Measurements from ENCODE around the gene RBM3.

The RBM3 gene

DNA sequence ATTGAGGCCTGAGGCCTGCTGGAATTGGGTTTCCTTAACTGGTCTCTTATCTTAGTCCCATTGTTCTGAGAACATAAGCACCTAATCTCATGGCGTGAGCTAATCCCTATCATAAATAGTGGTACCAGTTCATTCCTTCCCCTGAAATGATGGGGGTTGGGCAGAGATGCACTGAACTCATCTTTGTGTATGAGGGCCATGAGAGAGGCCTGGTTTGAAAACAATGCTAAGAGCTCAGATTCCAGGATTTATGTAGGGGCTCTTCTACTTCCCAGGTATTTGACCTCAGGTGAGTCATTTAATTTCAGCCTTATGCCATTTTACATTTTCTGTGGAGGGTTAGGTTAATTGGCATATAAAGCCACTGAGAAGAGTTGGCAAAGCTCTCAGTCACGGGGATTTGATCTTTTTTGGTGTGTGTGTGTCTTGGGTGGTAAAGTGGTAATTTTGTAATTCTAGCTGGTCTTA is 4.4 kb downstream of the RBM3 start:
- TF ChIP-seq, protein P1, sequence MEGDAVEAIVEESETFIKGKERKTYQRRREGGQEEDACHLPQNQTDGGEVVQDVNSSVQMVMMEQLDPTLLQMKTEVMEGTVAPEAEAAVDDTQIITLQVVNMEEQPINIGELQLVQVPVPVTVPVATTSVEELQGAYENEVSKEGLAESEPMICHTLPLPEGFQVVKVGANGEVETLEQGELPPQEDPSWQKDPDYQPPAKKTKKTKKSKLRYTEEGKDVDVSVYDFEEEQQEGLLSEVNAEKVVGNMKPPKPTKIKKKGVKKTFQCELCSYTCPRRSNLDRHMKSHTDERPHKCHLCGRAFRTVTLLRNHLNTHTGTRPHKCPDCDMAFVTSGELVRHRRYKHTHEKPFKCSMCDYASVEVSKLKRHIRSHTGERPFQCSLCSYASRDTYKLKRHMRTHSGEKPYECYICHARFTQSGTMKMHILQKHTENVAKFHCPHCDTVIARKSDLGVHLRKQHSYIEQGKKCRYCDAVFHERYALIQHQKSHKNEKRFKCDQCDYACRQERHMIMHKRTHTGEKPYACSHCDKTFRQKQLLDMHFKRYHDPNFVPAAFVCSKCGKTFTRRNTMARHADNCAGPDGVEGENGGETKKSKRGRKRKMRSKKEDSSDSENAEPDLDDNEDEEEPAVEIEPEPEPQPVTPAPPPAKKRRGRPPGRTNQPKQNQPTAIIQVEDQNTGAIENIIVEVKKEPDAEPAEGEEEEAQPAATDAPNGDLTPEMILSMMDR (IDR thresholded peaks at IDR 0.05; ENCODE audit: low read depth, low read length) = no peak
- no peak overlapping the region for H3K4me3 ChIP-seq (ENCODE audit: low read depth, low read length)

DNA sequence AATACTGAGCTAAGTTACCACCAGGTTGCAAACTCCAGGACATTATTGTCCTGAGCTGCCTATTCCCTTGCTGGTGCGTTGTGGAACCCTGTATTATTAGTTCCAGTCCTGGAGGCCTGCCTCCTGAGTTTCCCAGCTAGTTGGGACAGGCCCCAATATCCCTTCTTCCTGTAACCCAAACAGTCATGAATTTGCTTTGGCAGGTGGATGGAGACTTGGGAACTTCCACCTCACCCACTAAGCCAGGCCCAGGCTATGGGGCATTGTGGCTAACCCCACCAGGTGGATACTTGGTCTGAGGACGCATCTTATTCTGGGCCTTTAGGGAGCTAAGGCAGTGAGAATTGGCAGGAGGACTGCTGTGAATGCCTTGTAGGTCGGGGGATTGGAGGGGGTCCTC is 5.0 kb downstream of the RBM3 start:
- H3K4me3 ChIP-seq (ENCODE audit: low read depth, low read length) = no peak overlapping the region
- TF ChIP-seq, protein P1 (IDR thresholded peaks at IDR 0.05; ENCODE audit: low read depth, low read length) = no peak

- TF ChIP-seq, protein P1 (IDR thresholded peaks at IDR 0.05; ENCODE audit: low read depth, low read length) = no peak
- H3K4me3 ChIP-seq (ENCODE audit: low read depth, low read length) = no peak overlapping the region
These were observed 6.4 kb downstream of the RBM3 start for GRCh38 chrX:48580662-48581061.

DNA sequence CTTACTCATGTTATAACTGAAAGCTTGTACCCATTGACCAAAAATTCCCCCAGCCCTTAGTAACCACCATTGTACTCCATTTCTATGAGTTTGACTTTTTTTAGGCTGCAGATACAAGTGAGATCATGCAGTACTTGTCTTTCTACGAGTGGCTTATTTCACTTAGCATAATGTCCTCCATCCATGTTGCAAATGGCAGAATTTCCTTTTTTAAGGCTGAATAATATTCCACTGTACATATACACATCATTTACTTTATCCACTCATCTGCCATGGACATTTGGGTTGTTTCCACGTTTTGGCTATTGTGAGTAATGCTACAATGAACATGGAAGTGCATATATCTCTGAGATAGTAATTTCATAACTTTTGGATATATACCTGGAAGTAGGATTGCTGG is 10.4 kb downstream of the RBM3 start:
- H3K4me3 ChIP-seq (ENCODE audit: low read depth, low read length) = no peak overlapping the region
- TF ChIP-seq, protein P1 (IDR thresholded peaks at IDR 0.05; ENCODE audit: low read depth, low read length) = no peak

DNA sequence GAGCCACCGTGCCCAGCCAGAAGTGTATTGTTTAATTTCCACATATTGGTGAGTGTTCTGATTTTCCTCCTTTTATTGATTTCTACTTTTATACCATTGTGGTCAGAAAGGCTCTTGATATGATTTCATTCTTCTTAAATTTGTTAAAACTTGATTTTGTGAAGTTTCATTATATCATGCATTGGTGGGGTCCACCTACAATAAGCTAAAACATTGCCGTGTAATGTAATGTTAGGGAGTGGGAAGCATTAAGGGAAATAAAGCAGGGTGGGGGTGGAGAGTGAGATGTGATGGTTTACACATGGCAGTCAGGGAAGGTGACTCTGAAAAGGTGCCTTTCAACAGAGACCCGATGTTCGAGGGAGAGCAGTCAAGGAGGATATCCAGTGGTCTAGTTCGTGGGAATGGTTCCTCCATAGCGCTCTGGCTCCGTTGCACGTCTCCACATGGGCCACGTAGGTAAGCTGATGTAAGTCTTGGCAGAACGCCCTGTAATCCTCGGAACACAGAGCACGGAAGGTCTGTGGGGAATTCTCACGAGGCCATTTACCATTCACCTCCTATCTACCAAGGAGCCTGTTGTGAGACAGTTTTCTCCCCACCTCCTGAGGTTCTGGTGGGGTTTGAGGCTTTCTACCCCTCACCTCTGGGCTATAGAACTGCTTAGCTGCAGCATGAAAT is 15.3 kb downstream of the RBM3 start:
- no peak overlapping the region for H3K4me3 ChIP-seq (ENCODE audit: low read depth, low read length)
- TF ChIP-seq, protein P1 (IDR thresholded peaks at IDR 0.05; ENCODE audit: low read depth, low read length) = no peak

GRCh38 chrX:48590203-48591103 is 16.2 kb downstream of the RBM3 start:
- no peak overlapping the region for H3K4me3 ChIP-seq (ENCODE audit: low read depth, low read length)
- TF ChIP-seq, protein P1 (IDR thresholded peaks at IDR 0.05; ENCODE audit: low read depth, low read length) = no peak

Measured in WI38 (cell line).